Breast epithelium (tissue), 4 donors: Measurements from ENCODE around the gene RFC5. TPM values are rescaled to one million over a fixed set of nuclear protein-coding genes. Genes with fewer than 3 reads are reported as not detected.

ENCODE experiments used
- DNase-seq, 2 donors: peaks; one replicate each; pipeline ENCODE4 v3.0.0-alpha.2; 2019; ENCODE audit warnings: low spot score in 2 of 2
- H3K27ac ChIP-seq, 2 donors: fragments of 200-600 bp; sonication (generic) in 1 of 2; one replicate each; pipeline ENCODE4 v1.5.1; 2016 to 2019; ENCODE audit warnings: mild to moderate bottlenecking in 1 of 2
- H3K27me3 ChIP-seq, 2 donors: fragments of 200-600 bp; sonication (generic) in 1 of 2; one replicate each; pipeline versions ENCODE4 v1.5.1 to v1.6.0; 2017 to 2019; ENCODE audit warnings: control low read depth in 1 of 2, mild to moderate bottlenecking in 1 of 2
- H3K36me3 ChIP-seq: fragments of 200-600 bp; one replicate; pipeline ENCODE4 v1.5.1; 2019
- H3K4me1 ChIP-seq, 2 donors: fragments of 200-600 bp; sonication (generic); one replicate each; pipeline ENCODE4 v1.5.1; 2016 to 2019; ENCODE audit warnings: control low read depth in 1 of 2
- H3K4me3 ChIP-seq, 3 donors: fragments of 200-600 bp; sonication (generic); 1 replicate in 2 of 3; 2 replicates in 1 of 3; pipeline ENCODE4 v1.5.1; 2016 to 2019; ENCODE audit warnings: mild to moderate bottlenecking in 3 of 3, moderate library complexity in 2 of 3
- H3K9me3 ChIP-seq, 2 donors: fragments of 200-600 bp; sonication (generic) in 1 of 2; one replicate each; pipeline ENCODE4 v1.5.1; 2016 to 2019; ENCODE audit warnings: control low read depth in 1 of 2
- CTCF ChIP-seq, 3 donors: fragments of 450-650 bp; IDR thresholded peaks; one replicate each; pipeline ENCODE4 v1.5.1; 2016 to 2017; ENCODE audit warnings: antibody characterized with exemption in 3 of 3, mild to moderate bottlenecking in 3 of 3, moderate library complexity in 3 of 3
- POLR2A ChIP-seq: fragments of 450-650 bp; IDR thresholded peaks from one replicate; pipeline ENCODE4 v1.6.1; 2016; ENCODE audit warnings: antibody characterized with exemption, mild to moderate bottlenecking, moderate library complexity
- POLR2AphosphoS5 ChIP-seq, 3 donors: sonication (generic); formaldehyde crosslinking; IDR thresholded peaks; one replicate each; pipeline ENCODE4 v1.6.1; 2017; ENCODE audit warnings: antibody characterized with exemption in 3 of 3
- intact Hi-C: fragments of 100-400 bp; cut with DNase I; formaldehyde crosslinking; loops from one replicate; pipeline ENCODE4 v1.15.1; 2023; ENCODE audit warnings: low total_unique reads
- total RNA-seq, 3 donors: library from RNA; depleted of rRNA; stranded (reverse); fragments of >200 nt; gene quantifications; one replicate each; pipeline ENCODE4 v1.1.0, GENCODE V29; 2016

The RFC5 gene
- total RNA-seq, 3 donors from 2014 or later: 9.3 to 19.3 (median 16.1) TPM

DNA sequence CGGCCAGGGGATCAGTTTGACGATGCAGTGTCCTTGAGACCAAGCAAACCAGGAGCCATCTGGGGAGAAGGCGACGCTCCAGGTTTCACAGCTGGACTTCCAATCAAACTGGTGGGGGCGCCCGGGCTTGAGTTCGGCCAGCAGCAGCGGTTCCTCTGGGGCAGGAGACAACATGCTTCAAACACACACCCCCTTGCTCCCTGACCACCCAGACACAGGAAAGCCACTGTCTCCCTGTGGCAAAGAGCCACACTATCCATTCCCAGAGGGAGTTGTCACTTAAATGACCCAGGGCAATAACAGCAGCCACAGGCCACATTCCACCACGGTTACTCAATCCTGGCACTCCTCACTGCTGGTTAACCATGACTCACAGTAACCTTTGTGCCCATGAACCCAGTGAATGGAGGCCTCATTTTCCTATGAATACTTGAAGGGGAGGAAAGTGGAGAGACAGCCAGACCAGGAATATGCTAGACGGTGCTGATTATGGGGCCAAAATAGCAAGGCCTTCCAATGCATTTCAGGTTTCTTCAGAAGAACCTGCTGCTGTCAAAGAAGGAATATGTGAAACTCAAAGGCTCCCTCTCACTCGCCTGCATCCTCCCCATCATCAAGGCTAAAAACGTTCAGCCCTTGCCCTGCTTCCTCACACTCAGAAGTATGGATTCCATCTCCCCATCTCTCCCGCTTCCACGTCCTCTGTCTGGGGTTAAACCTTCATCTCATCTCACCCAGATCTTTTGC, 36.0 kb downstream of the RFC5 start:
- no peak overlapping the region for H3K4me3 ChIP-seq
- no peaks in the 10 kb centered on the region for H3K27me3 ChIP-seq
- peak overlapping the region; percentile 61 to 78 for H3K27ac ChIP-seq
- TF ChIP-seq POLR2AphosphoS5 (IDR thresholded peaks at IDR 0.05): peak; percentile 70 to 92 (median 76)
- TF ChIP-seq POLR2A: no peak
- DNase-seq: peak; percentile 63 to 85
- H3K9me3 ChIP-seq: no peaks in the 10 kb centered on the region
- H3K36me3 ChIP-seq: no peaks in the 10 kb centered on the region
- intact Hi-C loops: no loop called here
- H3K4me1 ChIP-seq: peaks cover 0 to 3% of the 10 kb centered on the region in 2 donors

GRCh38 chr12:118053071-118053985, 36.8 kb downstream of the RFC5 start:
- no peak overlapping the region for H3K4me3 ChIP-seq
- no peaks in the 10 kb centered on the region for H3K36me3 ChIP-seq
- H3K4me1 ChIP-seq: peaks cover 0 to 3% of the 10 kb centered on the region in 2 donors
- no peaks in the 10 kb centered on the region for H3K9me3 ChIP-seq
- no peaks in the 10 kb centered on the region for H3K27me3 ChIP-seq
- TF ChIP-seq POLR2AphosphoS5 (IDR thresholded peaks at IDR 0.05) (no peak), CTCF (IDR thresholded peaks at IDR 0.05) (no peak), POLR2A (no peak)
- DNase-seq: no peak
- intact Hi-C loops: no loop called here
- peak overlapping the region; percentile 61 to 78 for H3K27ac ChIP-seq

DNA sequence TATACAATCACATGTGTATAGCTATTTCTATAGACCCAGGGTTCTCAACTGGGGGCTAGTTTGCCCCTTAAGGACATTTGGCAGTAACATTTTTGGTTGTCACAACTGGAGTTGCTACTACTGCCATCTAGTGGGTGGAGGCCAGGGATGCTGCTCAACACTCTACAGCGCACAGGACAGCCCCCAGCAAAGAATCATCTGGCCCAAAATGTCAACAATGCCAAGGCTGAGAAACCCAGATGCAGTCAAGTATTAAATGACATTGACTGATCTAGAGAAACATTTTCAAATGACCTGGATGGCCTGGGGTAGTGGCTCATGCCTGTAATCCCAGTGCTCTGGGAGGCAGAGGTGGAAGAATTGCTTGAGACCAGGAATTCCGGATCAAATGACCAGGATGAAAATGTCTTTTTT, 38.6 kb downstream of the RFC5 start:
- TF ChIP-seq POLR2A: no peak
- peak in 1 of 3 donors; percentile 23 for TF ChIP-seq CTCF (IDR thresholded peaks at IDR 0.05)
- Histone ChIP-seq H3K27me3 (no peaks in the 10 kb centered on the region), H3K4me3 (no peak overlapping the region), H3K9me3 (no peaks in the 10 kb centered on the region), H3K27ac (no peak overlapping the region), H3K36me3 (no peaks in the 10 kb centered on the region), H3K4me1 (peaks cover 0 to 6% of the 10 kb centered on the region in 2 donors)
- intact Hi-C loops: no loop called here
- DNase-seq: no peak

DNA sequence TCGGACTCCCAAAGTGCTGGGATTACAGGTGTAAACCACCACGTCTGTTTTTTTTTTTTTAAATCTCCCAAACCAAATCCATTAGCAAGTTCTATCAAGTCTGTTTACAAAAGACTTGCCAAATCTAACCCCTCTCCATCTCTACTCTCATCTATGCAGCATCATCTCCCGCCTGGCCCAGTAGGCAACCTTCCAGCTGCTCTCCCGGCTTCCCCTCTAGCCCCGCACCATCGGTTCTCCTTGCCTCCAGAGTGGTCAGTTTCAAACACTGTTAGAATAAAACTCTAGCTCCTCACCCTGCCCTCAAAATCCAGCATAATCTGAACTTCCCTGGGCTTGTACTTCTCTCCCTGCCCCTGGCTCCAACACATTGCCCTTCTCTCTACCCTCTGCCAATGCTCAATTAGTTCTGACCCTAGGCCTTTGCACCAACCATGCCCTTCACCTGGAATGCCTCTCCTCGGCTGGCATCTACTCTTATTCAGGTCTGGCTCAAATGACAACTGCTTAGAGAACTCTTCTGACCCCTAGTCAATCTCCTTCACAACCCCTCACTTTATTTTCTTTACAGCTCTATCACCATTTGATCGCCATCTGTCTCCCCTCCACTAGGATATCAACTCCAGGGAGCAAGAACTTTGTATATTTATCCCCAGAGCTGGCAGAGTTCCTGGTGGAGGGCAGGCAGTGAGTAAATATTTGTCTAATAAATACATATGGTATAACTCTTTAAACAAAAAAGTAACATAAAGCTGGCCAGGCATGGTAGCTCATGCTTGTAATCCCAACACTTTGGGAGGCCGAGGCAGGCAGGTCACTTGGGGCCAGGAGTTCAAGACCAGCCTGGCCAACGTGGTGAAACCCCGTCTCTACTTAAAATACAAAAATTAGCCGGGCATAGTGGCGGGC, 39.6 kb downstream of the RFC5 start:
- Histone ChIP-seq H3K27me3 (no peaks in the 10 kb centered on the region), H3K4me3 (no peak overlapping the region), H3K27ac (peak overlapping the region in 1 of 2 donors; percentile 22), H3K4me1 (peaks cover 0 to 6% of the 10 kb centered on the region in 2 donors), H3K36me3 (no peaks in the 10 kb centered on the region), H3K9me3 (no peaks in the 10 kb centered on the region)
- TF ChIP-seq POLR2A (no peak), CTCF (IDR thresholded peaks at IDR 0.05) (no peak), POLR2AphosphoS5 (IDR thresholded peaks at IDR 0.05) (no peak)
- no peak for DNase-seq
- intact Hi-C loops: no loop called here

- intact Hi-C loops: no loop called here
- no peaks in the 10 kb centered on the region for H3K36me3 ChIP-seq
- no peak for DNase-seq
- H3K9me3 ChIP-seq: no peaks in the 10 kb centered on the region
- H3K4me1 ChIP-seq: peaks cover 0 to 3% of the 10 kb centered on the region in 2 donors
- no peak overlapping the region for H3K4me3 ChIP-seq
- no peaks in the 10 kb centered on the region for H3K27me3 ChIP-seq
- H3K27ac ChIP-seq: no peak overlapping the region
- no peak for TF ChIP-seq POLR2AphosphoS5 (IDR thresholded peaks at IDR 0.05)
- TF ChIP-seq POLR2A: no peak
- no peak for TF ChIP-seq CTCF (IDR thresholded peaks at IDR 0.05)
Measured at GRCh38 chr12:118058227-118058626, 41.7 kb downstream of the RFC5 start.
